HEK293 (cell line): ENCODE measurements around the gene COQ10A.
"Not testable (repeated sequence)": the region's sequence is repeated elsewhere in the genome, so short reads cannot be mapped to it uniquely, and the experiment has no call there.

Source experiments
- CTCF ChIA-PET: fragments of 350-600 bp; formaldehyde crosslinking; extraction: SDS; loops from one replicate; lab custom pipeline; 2021; ENCODE audit warnings: antibody characterized with exemption; lab: Yijun Ruan, JAX
- POLR2A ChIA-PET: fragments of 300-600 bp; formaldehyde crosslinking; extraction: SDS; loops from one replicate; lab custom pipeline; 2020; ENCODE audit warnings: antibody characterized with exemption, inconsistent platforms; lab: Yijun Ruan, JAX
- H3K27ac ChIP-seq: fragments of 200-500 bp; sonication (Bioruptor generic); 2 replicates; pipeline ENCODE4 v1.5.1; 2014; ENCODE audit warnings: low read depth, low read length, control low read depth, inconsistent platforms; ENCODE audit errors: extremely low read depth
- H3K36me3 ChIP-seq, 2 experiments: fragments of 200-500 bp in 1 of 2; sonication (Bioruptor generic) in 1 of 2; 1 replicate in 1 of 2; 2 replicates in 1 of 2; pipeline ENCODE4 v1.5.1; 2014 to 2017; ENCODE audit warnings: inconsistent platforms in 2 of 2, low read length in 2 of 2; ENCODE audit not compliant: control insufficient read depth in 2 of 2, insufficient read depth in 1 of 2
- H3K4me1 ChIP-seq: fragments of 200-500 bp; sonication (Bioruptor generic); 2 replicates; pipeline ENCODE4 v1.5.1; 2014; ENCODE audit warnings: mild to moderate bottlenecking, low read length, inconsistent platforms; ENCODE audit not compliant: control insufficient read depth, insufficient read depth
- H3K4me3 ChIP-seq: 2 replicates; pipeline ENCODE4 v1.5.1; 2011; ENCODE audit warnings: low read depth, mild to moderate bottlenecking, control low read depth, low read length, moderate library complexity
- H3K9me3 ChIP-seq: fragments of 200-500 bp; sonication (Bioruptor generic); 2 replicates; pipeline ENCODE4 v1.5.1; 2014; ENCODE audit warnings: low read depth, low read length, inconsistent platforms; ENCODE audit not compliant: control insufficient read depth, insufficient read depth
- CTCF ChIP-seq: fragments of 450-650 bp; formaldehyde crosslinking; IDR thresholded peaks from 2 replicates; pipeline ENCODE4 v1.5.1; 2016; ENCODE audit warnings: missing biosample characterization, missing genetic modification characterization
- HOXA7 ChIP-seq: sonication (generic); formaldehyde crosslinking; IDR thresholded peaks from 2 replicates; pipeline ENCODE4 v1.8.1; 2022; ENCODE audit warnings: missing genetic modification reagents, borderline replicate concordance
- MZF1 ChIP-seq: fragments of 450-650 bp; formaldehyde crosslinking; IDR thresholded peaks from 2 replicates; pipeline ENCODE4 v1.5.1; 2017; ENCODE audit warnings: missing biosample characterization, missing genetic modification characterization, borderline replicate concordance
- PRDM2 ChIP-seq: fragments of 450-650 bp; formaldehyde crosslinking; IDR thresholded peaks from 2 replicates; pipeline ENCODE4 v1.5.1; 2016; ENCODE audit warnings: missing biosample characterization, missing genetic modification characterization, borderline replicate concordance
- RBAK ChIP-seq: fragments of 450-650 bp; formaldehyde crosslinking; IDR thresholded peaks from 2 replicates; pipeline ENCODE4 v1.5.1; 2016; ENCODE audit warnings: missing biosample characterization, missing genetic modification characterization
- SP7 ChIP-seq: fragments of 450-650 bp; formaldehyde crosslinking; IDR thresholded peaks from 2 replicates; pipeline ENCODE4 v1.5.1; 2016; ENCODE audit warnings: missing biosample characterization, missing genetic modification characterization
- ZBTB11 ChIP-seq: fragments of 450-650 bp; formaldehyde crosslinking; conservative IDR thresholded peaks from 2 replicates; pipeline ENCODE4 v1.5.1; 2016; ENCODE audit warnings: low read depth, missing biosample characterization, missing genetic modification characterization
- ZEB2 ChIP-seq: fragments of 450-650 bp; formaldehyde crosslinking; IDR thresholded peaks from 2 replicates; pipeline ENCODE4 v1.5.1; 2016; ENCODE audit warnings: missing biosample characterization, missing genetic modification characterization
- ZNF292 ChIP-seq: fragments of 450-650 bp; formaldehyde crosslinking; IDR thresholded peaks from 2 replicates; pipeline ENCODE4 v1.5.1; 2016; ENCODE audit warnings: low read depth, missing biosample characterization, missing genetic modification characterization, borderline replicate concordance
- ZNF354C ChIP-seq: fragments of 450-650 bp; formaldehyde crosslinking; IDR thresholded peaks from 2 replicates; pipeline ENCODE4 v1.5.1; 2016; ENCODE audit warnings: missing biosample characterization, missing genetic modification characterization, low read depth, borderline replicate concordance
- ZNF366 ChIP-seq: fragments of 450-650 bp; formaldehyde crosslinking; conservative IDR thresholded peaks from 2 replicates; pipeline ENCODE4 v1.5.1; 2016; ENCODE audit warnings: missing biosample characterization, missing genetic modification characterization
- ZNF529 ChIP-seq: fragments of 450-650 bp; formaldehyde crosslinking; IDR thresholded peaks from 2 replicates; pipeline ENCODE4 v1.5.1; 2017; ENCODE audit warnings: missing genetic modification characterization, missing biosample characterization; ENCODE audit not compliant: insufficient replicate concordance
- ZNF580 ChIP-seq: fragments of 450-650 bp; formaldehyde crosslinking; IDR thresholded peaks from 2 replicates; pipeline ENCODE4 v1.5.1; 2016; ENCODE audit warnings: missing biosample characterization, missing genetic modification characterization
- ZNF621 ChIP-seq: fragments of 450-650 bp; formaldehyde crosslinking; IDR thresholded peaks from 2 replicates; pipeline ENCODE4 v1.5.1; 2017; ENCODE audit warnings: missing biosample characterization, missing genetic modification characterization
- ZNF639 ChIP-seq: fragments of 450-650 bp; formaldehyde crosslinking; IDR thresholded peaks from 2 replicates; pipeline ENCODE4 v1.5.1; 2016; ENCODE audit warnings: missing biosample characterization, missing genetic modification characterization

The COQ10A gene

GRCh38 chr12:56261503-56262232 is 5.1 kb upstream of the COQ10A start:
- no peak overlapping the region for H3K27ac ChIP-seq
- ChIA-PET POLR2A (no interaction called here), CTCF (no interaction called here)
- H3K9me3 ChIP-seq, result no peaks in the 10 kb centered on the region
- no peak overlapping the region for H3K4me3 ChIP-seq
- H3K4me1 ChIP-seq, result peaks cover 8% of the 10 kb centered on the region
- peaks cover 0 to 5% of the 10 kb centered on the region in 2 experiments; a peak in 1 of 3 replicates for H3K36me3 ChIP-seq
- TF ChIP-seq ZNF529 (tag by site-specific recombination), result no peak
- TF ChIP-seq SP7, result no peak
- no peak for TF ChIP-seq ZNF621
- no peak for TF ChIP-seq ZEB2 (tag by site-specific recombination)
- TF ChIP-seq PRDM2, result no peak
- no peak for TF ChIP-seq HOXA7
- TF ChIP-seq ZNF366 (tag by site-specific recombination), result 0 out of 2 replicates have a peak, but pooled peaks have one; percentile 14
- TF ChIP-seq, all 188 proteins: peak for 1

- not testable (repeated sequence) for H3K4me3 ChIP-seq, H3K27ac ChIP-seq, H3K36me3 ChIP-seq, H3K4me1 ChIP-seq, H3K9me3 ChIP-seq
- CTCF ChIA-PET, result interaction anchor here (0.7 to 1.3 kb wide), 7 partner anchors 12 to 143 kb away, joined by 3 read pairs; partner anchors contain the start of gene RNF41
- TF ChIP-seq CTCF (tag by site-specific recombination) (0 out of 2 replicates have a peak, but pooled peaks have one; percentile 38), ZNF580 (tag by site-specific recombination) (peak; percentile 61; the same call in 1 of the 2 replicates)
- POLR2A ChIA-PET, result interaction anchor here (0.6 kb wide), 1 partner anchor 25 kb away, joined by 6 read pairs; no protein-coding TSS in a partner anchor
Observed at GRCh38 chr12:56262955-56263354, 3.8 kb upstream of the COQ10A start.

GRCh38 chr12:56266068-56266692 is 562 bp upstream of the COQ10A start:
- ChIA-PET CTCF (interaction anchor here (0.7 to 1.7 kb wide), 12 partner anchors 8 to 200 kb away, joined by 3 to 6 read pairs (median 4); partner anchors contain the start of gene ANKRD52), POLR2A (interaction anchor here (0.6 to 2.9 kb wide), 10 partner anchors 9 to 370 kb away, joined by 3 to 26 read pairs (median 4); partner anchors contain the start of genes ANKRD52, RNF41, SMARCC2 and ZC3H10)
- not testable (repeated sequence) for H3K9me3 ChIP-seq, H3K4me1 ChIP-seq
- Histone ChIP-seq H3K4me3 (peak overlapping the region; percentile 65), H3K27ac (peak overlapping the region; percentile 62; the same call in 1 of the 2 replicates), H3K36me3 (peaks cover 5 to 25% of the 10 kb centered on the region in 2 experiments; a peak in 2 of 3 replicates)
- peak; percentile 75 for TF ChIP-seq ZNF639 (tag by site-specific recombination)
- 0 out of 2 replicates have a peak, but pooled peaks have one; percentile 63 for TF ChIP-seq ZNF354C (tag by site-specific recombination)
- 0 out of 2 replicates have a peak, but pooled peaks have one; percentile 63 for TF ChIP-seq RBAK (tag by site-specific recombination)
- peak; percentile 79 for TF ChIP-seq ZBTB11 (tag by site-specific recombination)
- peak; percentile 81 for TF ChIP-seq ZNF292 (tag by site-specific recombination)
- TF ChIP-seq MZF1, result peak; percentile 46; the same call in 1 of the 2 replicates
